ENCODE measurements around the gene SNX10. TPM values are rescaled to one million over a fixed set of nuclear protein-coding genes. Genes with fewer than 3 reads are reported as not detected.

The SNX10 gene
- total RNA-seq, 3 donors from 2014 or later, result 13.4 to 24.6 (median 18.1) TPM

GRCh38 chr7:26422761-26423160, 131.1 kb downstream of the SNX10 start:
- Histone ChIP-seq H3K27me3 (no peaks in the 10 kb centered on the region), H3K27ac (no peak overlapping the region), H3K4me1 (no peaks in the 10 kb centered on the region), H3K36me3 (no peaks in the 10 kb centered on the region), H3K4me3 (no peak overlapping the region), H3K9me3 (no peaks in the 10 kb centered on the region)
- TF ChIP-seq POLR2AphosphoS5 (IDR thresholded peaks at IDR 0.05) (no peak), CTCF (IDR thresholded peaks at IDR 0.05) (no peak), POLR2A (IDR thresholded peaks at IDR 0.05) (no peak)
- intact Hi-C loops (cut with DNase I; ENCODE audit: low total_unique reads), result no loop called here
- no peak for DNase-seq (ENCODE audit: low spot score in 2 of 2)

GRCh38 chr7:26423436-26423835, 131.8 kb downstream of the SNX10 start:
- H3K27ac ChIP-seq, result no peak overlapping the region
- intact Hi-C loops (cut with DNase I; ENCODE audit: low total_unique reads), result no loop called here
- no peak overlapping the region for H3K4me3 ChIP-seq
- H3K4me1 ChIP-seq, result no peaks in the 10 kb centered on the region
- H3K36me3 ChIP-seq, result no peaks in the 10 kb centered on the region
- H3K9me3 ChIP-seq, result no peaks in the 10 kb centered on the region
- TF ChIP-seq POLR2AphosphoS5 (IDR thresholded peaks at IDR 0.05) (no peak), CTCF (IDR thresholded peaks at IDR 0.05) (no peak), POLR2A (IDR thresholded peaks at IDR 0.05) (no peak)
- DNase-seq (ENCODE audit: low spot score in 2 of 2), result no peak
- no peaks in the 10 kb centered on the region for H3K27me3 ChIP-seq

Other genes with a start within 250 kb of the SNX10 start
- gene NFE2L3, start 139.7 kb upstream of the SNX10 start, total RNA-seq, result 1 to 10 TPM; 2.2 to 5.8 (median 4.9) TPM
- 100 to 1,000 TPM; 168 to 324 (median 282) TPM for gene HNRNPA2B1, start 91.1 kb upstream of the SNX10 start, total RNA-seq
- gene CBX3, start 90.1 kb upstream of the SNX10 start, total RNA-seq, result 10 to 100 TPM; 88.0 to 98.3 (median 96.0) TPM

All from breast epithelium (tissue), 4 donors.